ENCODE results near the gene CCND2.

DNA sequence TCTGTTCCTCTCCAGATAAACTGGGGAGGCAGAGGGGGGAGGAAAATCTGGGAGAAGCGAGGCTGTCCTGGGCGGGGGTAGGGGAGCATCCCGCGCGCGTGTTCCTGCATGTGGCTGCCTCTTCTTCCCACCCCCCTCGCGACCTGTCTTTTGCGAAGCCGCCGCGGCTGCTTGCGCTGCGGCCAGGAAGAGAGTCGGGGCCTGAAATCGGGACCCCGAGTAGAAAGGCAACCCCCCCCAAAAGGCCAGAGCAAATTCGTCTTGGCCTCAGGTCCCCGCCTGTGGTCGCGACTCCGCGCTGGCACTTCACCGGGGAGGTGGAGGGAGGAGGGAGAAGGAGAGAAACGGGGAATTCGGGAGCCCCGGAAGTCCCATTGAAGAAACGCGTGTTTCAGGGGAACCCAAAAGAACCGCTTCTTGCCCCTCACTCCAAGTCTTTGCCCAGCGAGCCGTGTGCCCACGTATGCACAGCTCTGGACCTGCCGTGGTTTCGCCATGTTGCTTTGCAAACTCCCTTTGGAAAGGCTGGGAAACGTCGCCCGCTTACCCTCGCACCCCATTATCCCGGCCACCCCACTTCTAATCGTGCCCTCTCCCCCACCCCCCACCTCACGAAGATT, 944 bp downstream of the CCND2 start:
- no peak for TF ChIP-seq EZH2 (IDR thresholded peaks at IDR 0.05)
- no peak for TF ChIP-seq POLR2AphosphoS5 (IDR thresholded peaks at IDR 0.05; ENCODE audit: borderline replicate concordance, low read depth, low read length)
- TF ChIP-seq FOXP2 (optimal IDR thresholded peaks at IDR 0.05; ENCODE audit: control extremely low read depth, extremely low read length, insufficient read depth) = no peak
